Choroid plexus epithelial cell (primary cell): ENCODE results near the gene CHRNA3.
A peak's percentile ranks its signal among the peaks of the same experiment; 100 is the strongest.

ENCODE experiments used
- DNase-seq: peaks from one replicate; pipeline ENCODE4 v3.0.0-alpha.2; 2010; ENCODE audit warnings: low read depth
- H3K4me3 ChIP-seq: 2 replicates; pipeline ENCODE4 v1.5.1; 2011; ENCODE audit warnings: low read depth, mild to moderate bottlenecking, control low read depth, low read length, moderate library complexity
- CTCF ChIP-seq: conservative IDR thresholded peaks from 2 replicates; pipeline ENCODE4 v1.5.1; 2011; ENCODE audit warnings: low read depth, mild to moderate bottlenecking, control low read depth, inconsistent platforms, low read length, moderate library complexity

Gene CHRNA3

GRCh38 chr15:78623786-78624497 lies 3.1 kb upstream of the CHRNA3 start:
- H3K4me3 ChIP-seq = no peak overlapping the region
- no peak for TF ChIP-seq CTCF

GRCh38 chr15:78621810-78622402 lies 1.1 kb upstream of the CHRNA3 start:
- H3K4me3 ChIP-seq = no peak overlapping the region
- no peak for DNase-seq
- no peak for TF ChIP-seq CTCF

More at GRCh38 chr15:78623786-78624497, 3.1 kb upstream of the CHRNA3 start:
- DNase-seq = no peak

- DNase-seq = peak; percentile 16
- H3K4me3 ChIP-seq = no peak overlapping the region
- TF ChIP-seq CTCF = peak; percentile 33
Observed at GRCh38 chr15:78620021-78620526, 722 bp downstream of the CHRNA3 start.

GRCh38 chr15:78619022-78619950 lies 1.5 kb downstream of the CHRNA3 start:
- DNase-seq = no peak
- no peak for TF ChIP-seq CTCF
- H3K4me3 ChIP-seq = no peak overlapping the region

GRCh38 chr15:78618490-78618934 lies 2.3 kb downstream of the CHRNA3 start:
- peak; percentile 88 for DNase-seq
- H3K4me3 ChIP-seq = no peak overlapping the region
- TF ChIP-seq CTCF = peak; percentile 89

- no peak for DNase-seq
- no peak for TF ChIP-seq CTCF
- H3K4me3 ChIP-seq = no peak overlapping the region
Observed at GRCh38 chr15:78618064-78618463, 2.7 kb downstream of the CHRNA3 start.
